SK-N-SH (cell line): ENCODE results near the gene RCCD1. TPM values are rescaled to one million over a fixed set of nuclear protein-coding genes. Genes with fewer than 3 reads are reported as not detected.

Experiments
- CTCF ChIA-PET: fragments of 300-600, 350-600 bp; formaldehyde crosslinking; extraction: SDS; loops from one replicate; lab custom pipeline; 2021; lab: Yijun Ruan, JAX
- POLR2A ChIA-PET: fragments of 350-600 bp; sonication (Branson Sonifier 250); formaldehyde crosslinking; extraction: SDS; loops from one replicate; lab custom pipeline; 2020; ENCODE audit warnings: antibody characterized with exemption, inconsistent platforms; lab: Yijun Ruan, JAX
- DNase-seq: peaks from one replicate; pipeline ENCODE4 v3.0.0; 2012
- H2AFZ ChIP-seq: fragments of 200-600 bp; sonication (generic); 2 replicates; pipeline ENCODE4 v1.8.1; 2016; ENCODE audit warnings: antibody characterized with exemption, mild to moderate bottlenecking, low read depth
- H3F3A ChIP-seq: fragments of 200-600 bp; sonication (generic); replicated peaks from 2 replicates; pipeline ENCODE3; 2016; ENCODE audit warnings: antibody characterized with exemption, mild to moderate bottlenecking; ENCODE audit not compliant: insufficient read depth
- H3K27ac ChIP-seq, 2 experiments: fragments of 200-500 bp in 1 of 2; fragments of 200-600 bp in 1 of 2; sonication (Bioruptor generic) in 1 of 2; sonication (generic), shearing (Covaris generic) in 1 of 2; 2 replicates each; pipeline versions ENCODE4 v1.5.1 to v1.6.1; 2014 to 2016; ENCODE audit warnings: low read depth in 2 of 2, inconsistent platforms in 1 of 2, low read length in 1 of 2, mild to moderate bottlenecking in 1 of 2, mixed read lengths in 1 of 2
- H3K27me3 ChIP-seq: fragments of 200-600 bp; sonication (generic), shearing (Covaris generic); 2 replicates; pipeline ENCODE4 v1.6.1; 2016; ENCODE audit warnings: mixed run types; ENCODE audit not compliant: insufficient read depth
- H3K36me3 ChIP-seq, 2 experiments: fragments of 200-500 bp in 1 of 2; fragments of 200-600 bp in 1 of 2; sonication (Bioruptor generic) in 1 of 2; sonication (generic) in 1 of 2; replicated peaks in 1 of 2; 2 replicates each; pipeline versions ENCODE3 to v1.5.1; 2014 to 2016; ENCODE audit warnings: low read length in 1 of 2, mild to moderate bottlenecking in 1 of 2; ENCODE audit not compliant: insufficient read depth in 2 of 2, control insufficient read depth in 1 of 2
- H3K4me1 ChIP-seq, 2 experiments: fragments of 200-500 bp in 1 of 2; fragments of 200-600 bp in 1 of 2; sonication (Bioruptor generic) in 1 of 2; sonication (generic), shearing (Covaris generic) in 1 of 2; 2 replicates each; pipeline versions ENCODE4 v1.5.1 to v1.6.1; 2014 to 2016; ENCODE audit warnings: low read depth in 1 of 2, low read length in 1 of 2, mixed run types in 1 of 2; ENCODE audit not compliant: insufficient read depth in 2 of 2, control insufficient read depth in 1 of 2
- H3K4me2 ChIP-seq: fragments of 200-600 bp; sonication (generic), shearing (Covaris generic); 2 replicates; pipeline ENCODE4 v1.6.1; 2017; ENCODE audit warnings: mixed run types
- H3K4me3 ChIP-seq, 2 experiments: fragments of 200-500 bp in 1 of 2; fragments of 200-600 bp in 1 of 2; sonication (Bioruptor generic) in 1 of 2; sonication (generic), shearing (Covaris generic) in 1 of 2; 2 replicates each; pipeline versions ENCODE4 v1.5.1 to v1.8.1; 2014 to 2016; ENCODE audit warnings: low read depth in 2 of 2, inconsistent platforms in 1 of 2, low read length in 1 of 2, mild to moderate bottlenecking in 1 of 2, mixed read lengths in 1 of 2, moderate library complexity in 1 of 2
- H3K79me2 ChIP-seq: fragments of 200-600 bp; sonication (generic); 2 replicates; pipeline ENCODE4 v1.8.1; 2017; ENCODE audit warnings: mild to moderate bottlenecking; ENCODE audit not compliant: insufficient read depth
- H3K9ac ChIP-seq: fragments of 200-600 bp; sonication (generic); 2 replicates; pipeline ENCODE4 v1.6.1; 2017; ENCODE audit warnings: mixed run types
- H3K9me2 ChIP-seq: fragments of 200-600 bp; sonication (generic); 2 replicates; pipeline ENCODE4 v1.6.1; 2017; ENCODE audit warnings: mixed run types
- H3K9me3 ChIP-seq: fragments of 200-600 bp; sonication (generic); 2 replicates; pipeline ENCODE4 v1.6.1; 2017; ENCODE audit warnings: mixed run types, mild to moderate bottlenecking, moderate library complexity
- H4K20me1 ChIP-seq: fragments of 200-600 bp; sonication (generic); 2 replicates; pipeline ENCODE4 v1.6.1; 2017; ENCODE audit warnings: mild to moderate bottlenecking, mixed run types; ENCODE audit not compliant: insufficient read depth
- CHD2 ChIP-seq: fragments of 150-350 bp; IDR thresholded peaks from 2 replicates; pipeline ENCODE4 v1.6.1; 2018; ENCODE audit warnings: low read length; ENCODE audit not compliant: partially characterized antibody
- ELF1 ChIP-seq: IDR thresholded peaks from 2 replicates; pipeline ENCODE4 v1.4.0; 2012
- FOXJ3 ChIP-seq: sonication (generic); formaldehyde crosslinking; IDR thresholded peaks from 2 replicates; pipeline ENCODE4 v1.5.1; 2020; ENCODE audit warnings: mild to moderate bottlenecking, missing genetic modification reagents
- FOXM1 ChIP-seq: IDR thresholded peaks from 2 replicates; pipeline ENCODE4 v1.4.0; 2012; ENCODE audit warnings: low read depth, mild to moderate bottlenecking
- GABPA ChIP-seq: IDR thresholded peaks from 2 replicates; pipeline ENCODE4 v1.4.0; 2012; ENCODE audit warnings: low read depth, mild to moderate bottlenecking
- JUND ChIP-seq: IDR thresholded peaks from 2 replicates; pipeline ENCODE4 v1.4.0; 2012
- MXI1 ChIP-seq: IDR thresholded peaks from 2 replicates; pipeline ENCODE4 v1.6.1; 2012; ENCODE audit warnings: mild to moderate bottlenecking, low read depth, low read length, improper control_type of control experiment
- NRF1 ChIP-seq: IDR thresholded peaks from 2 replicates; pipeline ENCODE4 v1.6.1; 2012; ENCODE audit warnings: low read depth, mild to moderate bottlenecking, low read length
- POLR2AphosphoS5 ChIP-seq: IDR thresholded peaks from 2 replicates; pipeline ENCODE4 v1.6.1; 2012; ENCODE audit warnings: low read depth, low read length
- RAD21 ChIP-seq: IDR thresholded peaks from 2 replicates; pipeline ENCODE4 v1.6.1; 2012; ENCODE audit warnings: mild to moderate bottlenecking, low read length
- RXRA ChIP-seq: IDR thresholded peaks from 2 replicates; pipeline ENCODE4 v1.4.0; 2012; ENCODE audit warnings: low read depth, mild to moderate bottlenecking, borderline replicate concordance
- SIN3A ChIP-seq: IDR thresholded peaks from 2 replicates; pipeline ENCODE4 v1.6.1; 2012; ENCODE audit warnings: low read depth, mild to moderate bottlenecking, low read length, moderate library complexity, borderline replicate concordance
- TAF1 ChIP-seq: IDR thresholded peaks from 2 replicates; pipeline ENCODE4 v1.6.1; 2012; ENCODE audit warnings: low read depth, mild to moderate bottlenecking, low read length, moderate library complexity, borderline replicate concordance
- YY1 ChIP-seq: IDR thresholded peaks from 2 replicates; pipeline ENCODE4 v1.4.0; 2012; ENCODE audit warnings: low read depth, mild to moderate bottlenecking
- WGBS: methylation state at CpG from one replicate; pipeline ENCODE4 v1.1.6; 2017; ENCODE audit warnings: low lambda C conversion rate; 5-methylcytosine and 5-hydroxymethylcytosine counted together
- polyA plus RNA-seq, 3 experiments: library from polyadenylated mRNA; depleted of rRNA; stranded (reverse); fragments of >200 nt; gene quantifications; 2 replicates each; pipeline ENCODE4 v1.2.3, GENCODE V29; 2012
- TF ChIP-seq, protein P1 (sequence below): fragments of 150-350 bp; IDR thresholded peaks from 2 replicates; pipeline ENCODE4 v1.6.1; 2017; ENCODE audit warnings: antibody characterized with exemption, low read length, low read depth, borderline replicate concordance
- TF ChIP-seq, protein P2 (sequence below): IDR thresholded peaks from 2 replicates; pipeline ENCODE4 v1.4.0; 2012; ENCODE audit warnings: low read depth, borderline replicate concordance
- TF ChIP-seq, protein P3 (sequence below): fragments of 150-350 bp; IDR thresholded peaks from 2 replicates; pipeline ENCODE4 v1.6.1; 2016; ENCODE audit warnings: mild to moderate bottlenecking, low read depth, low read length
- TF ChIP-seq, protein P4 (sequence below): IDR thresholded peaks from 2 replicates; pipeline ENCODE4 v1.4.0; 2012; ENCODE audit warnings: low read depth
- TF ChIP-seq, protein P5 (sequence below): IDR thresholded peaks from 2 replicates; pipeline ENCODE4; 2012

Gene RCCD1, protein sequence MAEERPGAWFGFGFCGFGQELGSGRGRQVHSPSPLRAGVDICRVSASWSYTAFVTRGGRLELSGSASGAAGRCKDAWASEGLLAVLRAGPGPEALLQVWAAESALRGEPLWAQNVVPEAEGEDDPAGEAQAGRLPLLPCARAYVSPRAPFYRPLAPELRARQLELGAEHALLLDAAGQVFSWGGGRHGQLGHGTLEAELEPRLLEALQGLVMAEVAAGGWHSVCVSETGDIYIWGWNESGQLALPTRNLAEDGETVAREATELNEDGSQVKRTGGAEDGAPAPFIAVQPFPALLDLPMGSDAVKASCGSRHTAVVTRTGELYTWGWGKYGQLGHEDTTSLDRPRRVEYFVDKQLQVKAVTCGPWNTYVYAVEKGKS
- polyA plus RNA-seq (2012; rRNA removed) = 19.5 and 21.2 TPM in 2 replicates
- 11.2 and 13.3 TPM in 2 replicates for polyA plus RNA-seq (2012; cell fraction: cytosol; rRNA removed)
- polyA plus RNA-seq (2012; cell fraction: nucleus; rRNA removed) = 85.9 and 108 TPM in 2 replicates

DNA sequence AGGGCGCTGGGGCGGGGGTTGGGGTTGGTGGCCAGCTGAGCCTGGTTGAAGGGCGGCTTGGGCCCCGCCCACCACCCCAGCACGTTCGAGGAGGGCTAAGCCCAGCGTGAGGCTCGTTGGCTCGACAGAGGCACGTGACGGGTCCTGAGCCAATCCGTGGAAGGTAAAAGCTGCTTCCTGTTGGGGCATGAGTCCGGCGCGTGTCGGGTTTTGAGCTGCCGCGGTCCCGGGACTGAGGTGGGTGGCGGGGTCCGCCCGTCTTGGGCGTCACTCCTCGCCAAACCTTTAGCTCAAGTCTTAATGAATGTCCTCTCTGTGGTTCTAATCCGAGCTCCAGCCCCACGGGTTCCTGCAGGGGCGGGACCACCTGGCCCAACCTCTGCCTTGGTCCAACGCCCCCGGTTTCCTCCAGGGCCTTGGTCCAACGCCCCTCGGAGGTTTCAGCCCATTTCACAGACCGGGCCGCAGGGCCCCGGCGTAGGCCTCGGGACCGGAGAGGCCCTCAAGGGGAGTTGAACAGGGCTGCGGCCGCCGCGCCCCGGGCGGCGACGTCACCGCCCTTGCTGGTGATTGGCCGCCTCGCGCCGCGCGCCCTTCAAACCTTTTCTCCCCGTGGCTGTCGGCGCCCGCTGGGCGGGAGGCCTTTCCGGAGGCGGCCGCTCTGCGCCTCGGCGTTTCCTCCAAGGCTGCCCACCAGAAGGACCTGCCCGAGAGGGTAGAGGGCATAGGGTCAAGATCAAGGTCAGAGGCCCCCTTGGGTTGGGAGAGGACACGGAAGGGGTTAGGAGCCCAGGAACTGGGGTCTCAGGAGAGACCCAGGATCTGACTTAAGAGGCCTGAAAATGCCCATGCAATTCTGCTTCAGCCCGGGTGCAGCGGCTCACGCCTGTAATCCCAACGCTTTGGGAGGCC is at the start of gene RCCD1:
RCCD1 (plus strand) TSS at position 173 of the 912 bp plus-strand sequence. CDS start 1,851 bp downstream, outside the sequence.
- Histone ChIP-seq H3K9me2 (no peaks in the 10 kb centered on the region), H3K9me3 (no peaks in the 10 kb centered on the region), H3K27ac (peak within 1 kb of the TSS; percentile 85 to 88), H3K4me1 (peaks cover 0 to 23% of the 10 kb centered on the region in 2 experiments; a peak in 1 of 4 replicates), H3K36me3 (peaks cover 6 to 30% of the 10 kb centered on the region in 2 experiments), H4K20me1 (no peaks in the 10 kb centered on the region), H3K4me2 (peak within 1 kb of the TSS; percentile 86), H3F3A (peaks cover 12% of the 10 kb centered on the region), H2AFZ (peak within 1 kb of the TSS; percentile 94), H3K9ac (peak within 1 kb of the TSS; percentile 94), H3K4me3 (peak within 1 kb of the TSS; percentile 76 to 81), H3K27me3 (no peaks in the 10 kb centered on the region), H3K79me2 (peaks cover 30% of the 10 kb centered on the region)
- TF ChIP-seq GABPA (peak; percentile 32), ELF1 (peak; percentile 69), RAD21 (no peak), RXRA (no peak), NRF1 (no peak), SIN3A (peak; percentile 95; the same call in 1 of the 2 replicates), YY1 (no peak), POLR2AphosphoS5 (peak; percentile 87; the same call in 1 of the 2 replicates), CHD2 (peak; percentile 50), MXI1 (peak; percentile 92), JUND (0 out of 2 replicates have a peak, but pooled peaks have one; percentile 5), TAF1 (peak; percentile 49; the same call in 1 of the 2 replicates), FOXM1 (peak; percentile 98), FOXJ3 (0 out of 2 replicates have a peak, but pooled peaks have one; percentile 21)
- TF ChIP-seq, protein P1, sequence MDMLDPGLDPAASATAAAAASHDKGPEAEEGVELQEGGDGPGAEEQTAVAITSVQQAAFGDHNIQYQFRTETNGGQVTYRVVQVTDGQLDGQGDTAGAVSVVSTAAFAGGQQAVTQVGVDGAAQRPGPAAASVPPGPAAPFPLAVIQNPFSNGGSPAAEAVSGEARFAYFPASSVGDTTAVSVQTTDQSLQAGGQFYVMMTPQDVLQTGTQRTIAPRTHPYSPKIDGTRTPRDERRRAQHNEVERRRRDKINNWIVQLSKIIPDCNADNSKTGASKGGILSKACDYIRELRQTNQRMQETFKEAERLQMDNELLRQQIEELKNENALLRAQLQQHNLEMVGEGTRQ = peak; percentile 92
- TF ChIP-seq, protein P2, sequence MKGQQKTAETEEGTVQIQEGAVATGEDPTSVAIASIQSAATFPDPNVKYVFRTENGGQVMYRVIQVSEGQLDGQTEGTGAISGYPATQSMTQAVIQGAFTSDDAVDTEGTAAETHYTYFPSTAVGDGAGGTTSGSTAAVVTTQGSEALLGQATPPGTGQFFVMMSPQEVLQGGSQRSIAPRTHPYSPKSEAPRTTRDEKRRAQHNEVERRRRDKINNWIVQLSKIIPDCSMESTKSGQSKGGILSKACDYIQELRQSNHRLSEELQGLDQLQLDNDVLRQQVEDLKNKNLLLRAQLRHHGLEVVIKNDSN = peak; percentile 97
- TF ChIP-seq, protein P3, sequence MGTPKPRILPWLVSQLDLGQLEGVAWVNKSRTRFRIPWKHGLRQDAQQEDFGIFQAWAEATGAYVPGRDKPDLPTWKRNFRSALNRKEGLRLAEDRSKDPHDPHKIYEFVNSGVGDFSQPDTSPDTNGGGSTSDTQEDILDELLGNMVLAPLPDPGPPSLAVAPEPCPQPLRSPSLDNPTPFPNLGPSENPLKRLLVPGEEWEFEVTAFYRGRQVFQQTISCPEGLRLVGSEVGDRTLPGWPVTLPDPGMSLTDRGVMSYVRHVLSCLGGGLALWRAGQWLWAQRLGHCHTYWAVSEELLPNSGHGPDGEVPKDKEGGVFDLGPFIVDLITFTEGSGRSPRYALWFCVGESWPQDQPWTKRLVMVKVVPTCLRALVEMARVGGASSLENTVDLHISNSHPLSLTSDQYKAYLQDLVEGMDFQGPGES = 0 out of 2 replicates have a peak, but pooled peaks have one; percentile 16
- TF ChIP-seq, protein P4, sequence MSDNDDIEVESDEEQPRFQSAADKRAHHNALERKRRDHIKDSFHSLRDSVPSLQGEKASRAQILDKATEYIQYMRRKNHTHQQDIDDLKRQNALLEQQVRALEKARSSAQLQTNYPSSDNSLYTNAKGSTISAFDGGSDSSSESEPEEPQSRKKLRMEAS = peak; percentile 83
- TF ChIP-seq, protein P5, sequence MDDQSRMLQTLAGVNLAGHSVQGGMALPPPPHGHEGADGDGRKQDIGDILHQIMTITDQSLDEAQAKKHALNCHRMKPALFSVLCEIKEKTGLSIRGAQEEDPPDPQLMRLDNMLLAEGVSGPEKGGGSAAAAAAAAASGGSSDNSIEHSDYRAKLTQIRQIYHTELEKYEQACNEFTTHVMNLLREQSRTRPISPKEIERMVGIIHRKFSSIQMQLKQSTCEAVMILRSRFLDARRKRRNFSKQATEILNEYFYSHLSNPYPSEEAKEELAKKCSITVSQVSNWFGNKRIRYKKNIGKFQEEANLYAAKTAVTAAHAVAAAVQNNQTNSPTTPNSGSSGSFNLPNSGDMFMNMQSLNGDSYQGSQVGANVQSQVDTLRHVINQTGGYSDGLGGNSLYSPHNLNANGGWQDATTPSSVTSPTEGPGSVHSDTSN = 0 out of 2 replicates have a peak, but pooled peaks have one; percentile 12
- ChIA-PET POLR2A (interaction anchor here (0.6 to 2.6 kb wide), 8 partner anchors 12 to 95 kb away, joined by 3 to 23 read pairs (median 4); partner anchors contain the start of genes HDDC3 and UNC45A), CTCF (interaction anchor here (1.0 to 10.8 kb wide), 12 partner anchors 8 to 1122 kb away, joined by 3 to 186 read pairs (median 12); partner anchors contain the start of genes HDDC3 and UNC45A)
- WGBS = 2% methylated on average over 26 of the region's 69 CpGs
- peak; percentile 98 for DNase-seq
